ENCODE measurements around the gene SIPA1L3. TPM values are rescaled to one million over a fixed set of nuclear protein-coding genes. Genes with fewer than 3 reads are reported as not detected.

Gene SIPA1L3
- total RNA-seq, 4 donors from 2014 or later: 4.1 to 18.7 (median 6.1) TPM

DNA sequence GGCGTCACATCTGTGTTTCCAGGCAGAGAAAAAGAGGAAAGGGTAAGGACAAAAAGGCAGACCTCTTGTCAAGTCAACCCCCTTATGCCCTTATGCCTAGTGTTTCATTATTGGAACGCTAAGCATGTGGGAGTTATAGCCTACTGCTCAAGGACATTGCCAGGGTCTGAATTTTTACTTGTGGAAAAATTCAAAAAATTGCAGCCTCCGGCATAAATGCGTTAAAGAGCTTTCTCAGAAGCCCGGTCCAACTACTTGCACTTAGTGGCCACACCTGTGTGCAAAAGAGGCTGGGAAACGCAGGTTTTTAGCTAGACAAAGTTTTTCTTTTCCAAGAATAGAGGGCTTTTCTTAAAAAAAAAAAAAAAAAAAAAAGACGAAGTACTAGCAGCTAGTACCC is 177.2 kb downstream of the SIPA1L3 start:
- ATAC-seq: no peak
- TF ChIP-seq POLR2A (IDR thresholded peaks at IDR 0.05): no peak
- TF ChIP-seq, protein P1, sequence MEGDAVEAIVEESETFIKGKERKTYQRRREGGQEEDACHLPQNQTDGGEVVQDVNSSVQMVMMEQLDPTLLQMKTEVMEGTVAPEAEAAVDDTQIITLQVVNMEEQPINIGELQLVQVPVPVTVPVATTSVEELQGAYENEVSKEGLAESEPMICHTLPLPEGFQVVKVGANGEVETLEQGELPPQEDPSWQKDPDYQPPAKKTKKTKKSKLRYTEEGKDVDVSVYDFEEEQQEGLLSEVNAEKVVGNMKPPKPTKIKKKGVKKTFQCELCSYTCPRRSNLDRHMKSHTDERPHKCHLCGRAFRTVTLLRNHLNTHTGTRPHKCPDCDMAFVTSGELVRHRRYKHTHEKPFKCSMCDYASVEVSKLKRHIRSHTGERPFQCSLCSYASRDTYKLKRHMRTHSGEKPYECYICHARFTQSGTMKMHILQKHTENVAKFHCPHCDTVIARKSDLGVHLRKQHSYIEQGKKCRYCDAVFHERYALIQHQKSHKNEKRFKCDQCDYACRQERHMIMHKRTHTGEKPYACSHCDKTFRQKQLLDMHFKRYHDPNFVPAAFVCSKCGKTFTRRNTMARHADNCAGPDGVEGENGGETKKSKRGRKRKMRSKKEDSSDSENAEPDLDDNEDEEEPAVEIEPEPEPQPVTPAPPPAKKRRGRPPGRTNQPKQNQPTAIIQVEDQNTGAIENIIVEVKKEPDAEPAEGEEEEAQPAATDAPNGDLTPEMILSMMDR (IDR thresholded peaks at IDR 0.05 in 4 of 5, conservative IDR thresholded peaks at IDR 0.05 in 1 of 5): no peak
- intact Hi-C loops (cut with DNase I; ENCODE audit: low total_unique reads) (no loop called here), in situ Hi-C loops (cut with MboI; ENCODE audit: low sequenced_read_pairs in 4 of 4) (no loop called here)
- no peak for DNase-seq
- Histone ChIP-seq H3K27me3 (no peaks in the 10 kb centered on the region), H3K36me3 (peaks cover 0 to 6% of the 10 kb centered on the region in 2 donors), H3K9me3 (no peaks in the 10 kb centered on the region), H3K4me1 (no peaks in the 10 kb centered on the region), H3K27ac (no peak overlapping the region), H3K4me3 (no peak overlapping the region)

DNA sequence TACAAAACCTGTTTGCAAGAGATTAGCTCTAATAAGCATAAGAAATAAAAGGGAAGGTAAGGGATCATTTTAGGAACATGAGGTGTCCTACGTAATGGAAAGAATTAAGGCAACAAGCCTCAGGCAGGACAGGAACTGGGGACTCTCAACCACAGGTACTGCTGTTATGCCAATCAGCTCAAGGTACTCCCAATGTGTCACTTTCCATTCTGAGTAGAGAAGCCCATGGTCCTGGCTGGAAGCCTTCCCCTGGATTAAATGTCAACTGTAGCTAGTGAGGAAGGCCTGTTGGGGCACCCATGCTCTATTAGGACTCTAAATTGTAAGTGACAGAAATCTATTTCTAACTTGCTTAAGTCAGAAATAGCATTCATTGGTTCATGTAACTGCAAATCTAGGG is 182.4 kb downstream of the SIPA1L3 start:
- Histone ChIP-seq H3K36me3 (no peaks in the 10 kb centered on the region), H3K4me1 (peaks cover 9 to 11% of the 10 kb centered on the region in 2 donors), H3K27me3 (no peaks in the 10 kb centered on the region), H3K27ac (peak overlapping the region; percentile 24 to 60 (median 51)), H3K4me3 (no peak overlapping the region), H3K9me3 (no peaks in the 10 kb centered on the region)
- ATAC-seq (peak; percentile 95 to 98), DNase-seq (peak; percentile 22 to 73)
- in situ Hi-C loops (cut with MboI; ENCODE audit: low sequenced_read_pairs in 4 of 4) (no loop called here), intact Hi-C loops (cut with DNase I; ENCODE audit: low total_unique reads) (no loop called here)
- no peak for TF ChIP-seq POLR2A (IDR thresholded peaks at IDR 0.05)
- TF ChIP-seq, protein P1 (IDR thresholded peaks at IDR 0.05 in 4 of 5, conservative IDR thresholded peaks at IDR 0.05 in 1 of 5): no peak

DNA sequence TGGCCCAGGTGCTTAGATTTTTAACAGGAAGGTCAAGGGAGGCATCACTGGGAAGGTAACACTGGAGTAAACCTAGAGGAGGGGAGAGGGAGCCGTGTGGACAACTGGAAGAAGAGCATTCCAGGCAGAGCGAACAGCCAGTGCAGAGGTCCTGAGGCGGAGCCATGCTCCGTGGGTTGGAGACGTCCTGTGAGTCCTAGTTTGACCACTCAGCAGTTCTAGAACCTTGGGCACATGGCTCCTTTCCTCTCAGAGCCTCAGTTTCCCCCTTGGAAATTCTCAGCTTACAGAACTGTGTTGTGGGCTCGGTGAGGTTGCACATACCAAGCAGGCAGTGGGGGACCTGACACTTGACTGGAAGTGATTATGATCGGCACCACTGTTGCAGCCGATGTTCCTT is 186.1 kb downstream of the SIPA1L3 start:
- ATAC-seq: no peak
- DNase-seq: no peak
- H3K27me3 ChIP-seq: no peaks in the 10 kb centered on the region
- H3K27ac ChIP-seq: no peak overlapping the region
- H3K4me3 ChIP-seq: no peak overlapping the region
- intact Hi-C loops (cut with DNase I; ENCODE audit: low total_unique reads): loop anchor here (5.0 kb wide), 1 partner anchor 186 kb away; the partner anchor contains the start of genes SIPA1L3 and WDR87
- H3K4me1 ChIP-seq: peaks cover 9 to 11% of the 10 kb centered on the region in 2 donors
- H3K36me3 ChIP-seq: no peaks in the 10 kb centered on the region
- in situ Hi-C loops (cut with MboI; ENCODE audit: low sequenced_read_pairs in 4 of 4): loop anchor here in 3 of 4 donors (5.0 to 10.0 kb wide), 3 partner anchors 188 to 198 kb away; partner anchors contain the start of genes SIPA1L3 (in 1 of the 3) and WDR87 (in 1 of the 3)
- H3K9me3 ChIP-seq: no peaks in the 10 kb centered on the region
- TF ChIP-seq, protein P1 (IDR thresholded peaks at IDR 0.05 in 4 of 5, conservative IDR thresholded peaks at IDR 0.05 in 1 of 5): no peak
- no peak for TF ChIP-seq POLR2A (IDR thresholded peaks at IDR 0.05)

DNA sequence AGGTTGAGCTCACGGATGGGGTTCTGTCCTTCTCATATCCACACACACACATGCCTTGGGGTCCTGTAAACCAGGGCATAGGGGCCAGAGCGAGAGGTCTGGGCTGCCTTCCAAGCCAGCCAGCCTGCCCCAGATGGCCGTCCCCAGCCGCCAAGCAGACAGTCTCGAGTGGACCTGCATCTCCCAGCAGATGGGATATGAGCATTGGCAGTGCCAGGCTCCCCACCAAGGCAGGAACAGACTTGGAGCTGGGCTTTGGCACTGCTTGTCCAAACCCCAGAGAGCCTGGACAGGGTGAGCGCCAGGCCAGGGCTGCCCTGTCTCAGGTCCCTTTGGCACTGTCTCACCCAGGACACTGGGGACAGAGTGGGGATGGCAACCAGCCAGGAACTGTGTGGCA is 186.6 kb downstream of the SIPA1L3 start:
- in situ Hi-C loops (cut with MboI; ENCODE audit: low sequenced_read_pairs in 4 of 4): loop anchor here in 3 of 4 donors (5.0 to 10.0 kb wide), 3 partner anchors 189 to 199 kb away; partner anchors contain the start of genes SIPA1L3 (in 1 of the 3) and WDR87 (in 1 of the 3)
- ATAC-seq: no peak

More for the DNA sequence above, 186.6 kb downstream of the SIPA1L3 start:
- Histone ChIP-seq H3K9me3 (no peaks in the 10 kb centered on the region), H3K4me3 (no peak overlapping the region), H3K27ac (no peak overlapping the region), H3K36me3 (no peaks in the 10 kb centered on the region), H3K4me1 (peaks cover 9 to 11% of the 10 kb centered on the region in 2 donors), H3K27me3 (no peaks in the 10 kb centered on the region)
- DNase-seq: no peak
- TF ChIP-seq POLR2A (IDR thresholded peaks at IDR 0.05): no peak
- TF ChIP-seq, protein P1 (IDR thresholded peaks at IDR 0.05 in 4 of 5, conservative IDR thresholded peaks at IDR 0.05 in 1 of 5): no peak
- intact Hi-C loops (cut with DNase I; ENCODE audit: low total_unique reads): loop anchor here (5.0 kb wide), 1 partner anchor 186 kb away; the partner anchor contains the start of genes SIPA1L3 and WDR87
